WTC11 (cell line): ENCODE measurements around the gene DBH. TPM values are rescaled to one million over a fixed set of nuclear protein-coding genes. Genes with fewer than 3 reads are reported as not detected.

Experiments
- ATAC-seq: fragments of 200-7000 bp; cut with Tn5 transposase; 2 replicates; pipeline ENCODE4 v1.10.0; 2021; ENCODE audit warnings: mild to moderate bottlenecking, moderate library complexity
- CTCF ChIA-PET: fragments of 300-600 bp; sonication (Branson Sonifier 250); formaldehyde crosslinking; loops from one replicate; lab custom pipeline; 2021; ENCODE audit warnings: antibody characterized with exemption; lab: Charles Lee
- POLR2A ChIA-PET: fragments of 350-600 bp; sonication (Branson Sonifier 250); formaldehyde crosslinking; loops from one replicate; lab custom pipeline; 2021; ENCODE audit warnings: antibody characterized with exemption; lab: Charles Lee
- DNase-seq: peaks from one replicate; pipeline ENCODE4 v3.0.0; 2021; ENCODE audit warnings: low spot score
- H3K27ac Mint-ChIP-seq: 2 replicates; pipeline ENCODE4 v1.8.0; 2021; ENCODE audit warnings: mixed read lengths
- H3K27me3 Mint-ChIP-seq: 2 replicates; pipeline ENCODE4 v1.8.0; 2021; ENCODE audit warnings: low read depth, mild to moderate bottlenecking, moderate library complexity, mixed read lengths
- H3K36me3 Mint-ChIP-seq: 2 replicates; pipeline ENCODE4 v1.8.0; 2021; ENCODE audit warnings: mixed read lengths
- H3K4me1 Mint-ChIP-seq: 2 replicates; pipeline ENCODE4 v1.8.0; 2022; ENCODE audit warnings: mixed read lengths
- H3K4me3 Mint-ChIP-seq: 2 replicates; pipeline ENCODE4 v1.8.0; 2021; ENCODE audit warnings: mild to moderate bottlenecking, moderate library complexity, mixed read lengths
- H3K9me3 Mint-ChIP-seq: 2 replicates; pipeline ENCODE4 v1.8.0; 2021; ENCODE audit warnings: mixed read lengths
- AFF4 ChIP-seq: sonication (generic); formaldehyde crosslinking; IDR thresholded peaks from 2 replicates; pipeline ENCODE4 v1.8.1; 2023; ENCODE audit warnings: mild to moderate bottlenecking, missing genetic modification reagents, borderline replicate concordance
- ATF2 ChIP-seq: sonication (generic); formaldehyde crosslinking; IDR thresholded peaks from 2 replicates; pipeline ENCODE4 v1.8.1; 2022; ENCODE audit warnings: low read depth, missing genetic modification reagents, borderline replicate concordance
- ATF3 ChIP-seq: sonication (generic); formaldehyde crosslinking; conservative IDR thresholded peaks from 2 replicates; pipeline ENCODE4 v1.8.1; 2022; ENCODE audit warnings: mild to moderate bottlenecking, missing genetic modification reagents
- FOXP1 ChIP-seq: sonication (generic); formaldehyde crosslinking; IDR thresholded peaks from 2 replicates; pipeline ENCODE4 v1.8.0; 2022; ENCODE audit warnings: missing genetic modification reagents, mild to moderate bottlenecking, moderate library complexity, borderline replicate concordance
- JAZF1 ChIP-seq: fragments of 250-450 bp; sonication (Bioruptor Pico); IDR thresholded peaks from 2 replicates; pipeline ENCODE4 v1.9.0; 2021; ENCODE audit warnings: moderate library complexity, mild to moderate bottlenecking, inconsistent platforms
- NR1H2 ChIP-seq: sonication (generic); formaldehyde crosslinking; IDR thresholded peaks from 2 replicates; pipeline ENCODE4 v1.9.0; 2021; ENCODE audit warnings: mild to moderate bottlenecking, moderate library complexity, missing genetic modification reagents
- STAT6 ChIP-seq: sonication (generic); formaldehyde crosslinking; conservative IDR thresholded peaks from 2 replicates; pipeline ENCODE4 v1.8.1; 2023; ENCODE audit warnings: mild to moderate bottlenecking, low read depth, missing genetic modification reagents, moderate library complexity
- TCF7 ChIP-seq: sonication (generic); formaldehyde crosslinking; IDR thresholded peaks from 2 replicates; pipeline ENCODE4 v1.8.0; 2022; ENCODE audit warnings: mild to moderate bottlenecking, low read depth, missing genetic modification reagents, moderate library complexity
- ZNF121 ChIP-seq: sonication (generic); formaldehyde crosslinking; IDR thresholded peaks from 2 replicates; pipeline ENCODE4 v1.8.0; 2023; ENCODE audit warnings: missing genetic modification reagents
- ZNF423 ChIP-seq: fragments of 250-450 bp; sonication (Bioruptor Pico); IDR thresholded peaks from 2 replicates; pipeline ENCODE4 v2.1.2; 2022; ENCODE audit warnings: mild to moderate bottlenecking, moderate library complexity
- ZNF532 ChIP-seq: fragments of 250-450 bp; sonication (Bioruptor Pico); IDR thresholded peaks from 2 replicates; pipeline ENCODE4 v1.9.0; 2021; ENCODE audit warnings: mild to moderate bottlenecking, borderline replicate concordance
- ZSCAN18 ChIP-seq: fragments of 250-450 bp; sonication (Bioruptor Pico); IDR thresholded peaks from 2 replicates; pipeline ENCODE4 v2.1.2; 2022; ENCODE audit warnings: mild to moderate bottlenecking, moderate library complexity
- total RNA-seq: library from RNA; stranded (reverse); gene quantifications from 3 replicates; pipeline ENCODE4 v1.2.3, GENCODE V29; 2021

The DBH gene
- total RNA-seq, 1 experiment from 2014 or later: 0.24 TPM

GRCh38 chr9:133680976-133681657 lies 45.0 kb downstream of the DBH start:
- Mint-ChIP-seq H3K9me3 (no peaks in the 10 kb centered on the region), H3K4me3 (no peak overlapping the region), H3K27me3 (no peaks in the 10 kb centered on the region), H3K36me3 (no peaks in the 10 kb centered on the region), H3K4me1 (peaks cover 6% of the 10 kb centered on the region; the same call in 1 of the 2 replicates), H3K27ac (no peak overlapping the region)
- no peak for ATAC-seq
- TF ChIP-seq ZNF121 (CRISPR knock-in tag) (no peak), JAZF1 (no peak)
- DNase-seq: no peak
- ChIA-PET POLR2A (no interaction called here), CTCF (no interaction called here)

- CTCF ChIA-PET: no interaction called here
- no peaks in the 10 kb centered on the region for H3K36me3 Mint-ChIP-seq
- H3K27ac Mint-ChIP-seq: peak overlapping the region; percentile 27; the same call in 1 of the 2 replicates
- no peak overlapping the region for H3K4me3 Mint-ChIP-seq
- peaks cover 2% of the 10 kb centered on the region; the same call in 1 of the 2 replicates for H3K4me1 Mint-ChIP-seq
- H3K9me3 Mint-ChIP-seq: no peaks in the 10 kb centered on the region
- no peaks in the 10 kb centered on the region for H3K27me3 Mint-ChIP-seq
- no peak for DNase-seq
- TF ChIP-seq NR1H2 (CRISPR knock-in tag) (no peak), AFF4 (CRISPR knock-in tag) (no peak), ZNF532 (no peak), STAT6 (no peak), FOXP1 (CRISPR knock-in tag) (no peak), ZSCAN18 (no peak), ATF3 (CRISPR knock-in tag) (no peak), ATF2 (CRISPR knock-in tag) (no peak), TCF7 (CRISPR knock-in tag) (no peak), ZNF423 (no peak)
- TF ChIP-seq, all 79 proteins: peak for 0
- POLR2A ChIA-PET: no interaction called here
- no peak for ATAC-seq
Observed at GRCh38 chr9:133681658-133682306, 45.6 kb downstream of the DBH start.
